Measurements from ENCODE around the gene ELOVL5. TPM values are rescaled to one million over a fixed set of nuclear protein-coding genes. Genes with fewer than 3 reads are reported as not detected.

Gene ELOVL5
- total and polyA plus RNA-seq, 3 donors from 2014 or later = 190 to 214 (median 206) TPM

DNA sequence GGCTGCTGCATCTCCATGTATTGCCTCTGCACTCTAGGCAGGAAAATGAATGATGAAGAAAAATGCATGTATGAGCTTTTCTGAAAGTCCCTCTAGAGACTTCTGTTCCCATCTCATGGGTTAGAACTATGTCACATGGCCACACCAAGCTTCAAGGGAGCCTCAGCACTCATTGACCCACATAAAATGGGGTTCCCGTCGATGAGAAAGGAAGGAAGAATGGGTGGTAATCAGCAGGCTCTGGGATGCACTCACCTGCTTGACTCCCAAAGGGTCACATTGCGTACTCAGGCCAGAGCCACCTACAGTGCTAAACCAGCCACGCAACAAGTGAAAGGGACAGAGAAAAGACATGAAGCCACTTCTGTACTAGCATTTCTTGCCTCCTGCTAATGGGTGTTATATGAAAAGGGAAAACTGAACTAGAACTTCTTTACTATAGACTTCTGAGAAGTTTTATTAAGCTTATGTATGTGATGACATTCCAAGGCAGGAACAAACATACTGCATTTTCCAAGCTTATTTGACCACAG, 104.3 kb downstream of the ELOVL5 start:
- 89 to 91% methylated on average over 4 of the region's 4 CpGs for WGBS, 2 donors
- TF ChIP-seq POLR2A (IDR thresholded peaks at IDR 0.05) = no peak
- TF ChIP-seq CTCF (IDR thresholded peaks at IDR 0.05) = no peak
- Histone ChIP-seq H3K4me3 (no peak overlapping the region), H3K27me3 (no peaks in the 10 kb centered on the region), H3K27ac (no peak overlapping the region), H3K4me1 (no peaks in the 10 kb centered on the region), H3K36me3 (ENCODE audit: low read depth, missing control alignments) (no peaks in the 10 kb centered on the region), H3K9me3 (no peaks in the 10 kb centered on the region)
- intact Hi-C loops (cut with DNase I; ENCODE audit: low total_unique reads) = no loop called here
- no peak for DNase-seq

GRCh38 chr6:53241938-53242337, 106.8 kb downstream of the ELOVL5 start:
- intact Hi-C loops (cut with DNase I; ENCODE audit: low total_unique reads) = no loop called here
- Histone ChIP-seq H3K36me3 (ENCODE audit: low read depth, missing control alignments) (no peaks in the 10 kb centered on the region), H3K4me3 (no peak overlapping the region), H3K27me3 (no peaks in the 10 kb centered on the region), H3K27ac (no peak overlapping the region), H3K4me1 (no peaks in the 10 kb centered on the region), H3K9me3 (no peaks in the 10 kb centered on the region)
- WGBS, 2 donors = 86 to 94% methylated on average over 4 of the region's 4 CpGs
- no peak for DNase-seq
- TF ChIP-seq POLR2A (IDR thresholded peaks at IDR 0.05) (no peak), CTCF (IDR thresholded peaks at IDR 0.05) (no peak)

GRCh38 chr6:53240761-53241160, 108.0 kb downstream of the ELOVL5 start:
- WGBS, 2 donors = 86 to 100% methylated on average over 2 of the region's 2 CpGs
- Histone ChIP-seq H3K4me1 (no peaks in the 10 kb centered on the region), H3K9me3 (no peaks in the 10 kb centered on the region), H3K27ac (no peak overlapping the region), H3K36me3 (ENCODE audit: low read depth, missing control alignments) (no peaks in the 10 kb centered on the region), H3K27me3 (no peaks in the 10 kb centered on the region), H3K4me3 (no peak overlapping the region)
- no peak for DNase-seq
- no peak for TF ChIP-seq POLR2A (IDR thresholded peaks at IDR 0.05)
- no peak for TF ChIP-seq CTCF (IDR thresholded peaks at IDR 0.05)
- intact Hi-C loops (cut with DNase I; ENCODE audit: low total_unique reads) = no loop called here

DNA sequence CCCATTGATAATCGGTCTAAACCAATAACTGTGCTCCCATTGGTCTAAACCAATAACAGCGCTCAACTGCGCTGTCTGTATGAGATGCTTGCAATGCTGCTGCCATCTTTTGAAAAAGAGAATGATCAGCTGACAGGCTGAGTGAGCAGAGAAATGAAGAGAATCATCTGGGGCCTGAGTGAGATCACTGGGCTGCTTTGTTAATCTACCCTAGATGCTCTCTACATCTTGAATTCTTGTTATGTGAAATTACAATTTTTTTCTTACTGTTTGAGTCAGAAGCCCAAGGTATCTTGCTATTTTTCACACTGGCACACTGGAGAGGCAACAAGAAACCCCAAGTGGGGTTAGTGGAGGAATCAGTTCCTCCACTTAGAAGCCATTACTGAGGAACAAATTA, 108.6 kb downstream of the ELOVL5 start:
- Histone ChIP-seq H3K27me3 (no peaks in the 10 kb centered on the region), H3K4me3 (no peak overlapping the region), H3K9me3 (no peaks in the 10 kb centered on the region), H3K27ac (no peak overlapping the region), H3K36me3 (ENCODE audit: low read depth, missing control alignments) (no peaks in the 10 kb centered on the region), H3K4me1 (no peaks in the 10 kb centered on the region)
- TF ChIP-seq POLR2A (IDR thresholded peaks at IDR 0.05) (no peak), CTCF (IDR thresholded peaks at IDR 0.05) (no peak)
- intact Hi-C loops (cut with DNase I; ENCODE audit: low total_unique reads) = no loop called here
- DNase-seq = no peak
- whole genome bisulfite sequencing, 2 donors = 95 to 96% methylated on average over 3 of the region's 3 CpGs

GRCh38 chr6:53239526-53239925, 109.2 kb downstream of the ELOVL5 start:
- intact Hi-C loops (cut with DNase I; ENCODE audit: low total_unique reads) = no loop called here

More at GRCh38 chr6:53239526-53239925, 109.2 kb downstream of the ELOVL5 start:
- DNase-seq = no peak
- Histone ChIP-seq H3K27ac (peak overlapping the region in 1 of 2 donors; percentile 21), H3K4me1 (no peaks in the 10 kb centered on the region), H3K4me3 (no peak overlapping the region), H3K27me3 (no peaks in the 10 kb centered on the region), H3K9me3 (no peaks in the 10 kb centered on the region), H3K36me3 (ENCODE audit: low read depth, missing control alignments) (no peaks in the 10 kb centered on the region)
- 92 to 100% methylated on average over 3 of the region's 3 CpGs for WGBS, 2 donors
- no peak for TF ChIP-seq POLR2A (IDR thresholded peaks at IDR 0.05)
- TF ChIP-seq CTCF (IDR thresholded peaks at IDR 0.05) = no peak

All from testis (tissue), 3 donors.